GM19351 (cell line): ENCODE results near the gene ACOXL.

ENCODE experiments used
- ATAC-seq: cut with Tn5 transposase; IDR thresholded peaks from one replicate; pipeline ENCODE4 v1.9.1; 2021; ENCODE audit warnings: mild to moderate bottlenecking, moderate library complexity; ENCODE audit not compliant: unreplicated experiment

The ACOXL gene

GRCh38 chr2:110790907-110791306, 58.5 kb downstream of the ACOXL start:
- ATAC-seq, result no peak

GRCh38 chr2:110791435-110791834, 59.1 kb downstream of the ACOXL start:
- no peak for ATAC-seq

- ATAC-seq, result no peak
Measured at GRCh38 chr2:110793034-110793433, 60.7 kb downstream of the ACOXL start.

- ATAC-seq, result no peak
Measured at GRCh38 chr2:110794390-110794789, 62.0 kb downstream of the ACOXL start.

GRCh38 chr2:110794951-110795350, 62.6 kb downstream of the ACOXL start:
- no peak for ATAC-seq

GRCh38 chr2:110796716-110797301, 64.4 kb downstream of the ACOXL start:
- ATAC-seq, result no peak

- ATAC-seq, result no peak
Measured at GRCh38 chr2:110799376-110799775, 67.0 kb downstream of the ACOXL start.

- ATAC-seq, result no peak
Measured at GRCh38 chr2:110800611-110801402, 68.4 kb downstream of the ACOXL start.

GRCh38 chr2:110802208-110802932, 70.0 kb downstream of the ACOXL start:
- ATAC-seq, result no peak

GRCh38 chr2:110804433-110804832, 72.1 kb downstream of the ACOXL start:
- ATAC-seq, result no peak

GRCh38 chr2:110804915-110805314, 72.5 kb downstream of the ACOXL start:
- peak; percentile 78 for ATAC-seq

GRCh38 chr2:110805894-110806452, 73.6 kb downstream of the ACOXL start:
- ATAC-seq, result no peak

GRCh38 chr2:110807522-110807921, 75.1 kb downstream of the ACOXL start:
- no peak for ATAC-seq

GRCh38 chr2:110810404-110810803, 78.0 kb downstream of the ACOXL start:
- no peak for ATAC-seq

- ATAC-seq, result no peak
Measured at GRCh38 chr2:110812726-110813645, 80.6 kb downstream of the ACOXL start.

GRCh38 chr2:110813896-110814295, 81.5 kb downstream of the ACOXL start:
- no peak for ATAC-seq

- ATAC-seq, result no peak
Measured at GRCh38 chr2:110815938-110816337, 83.6 kb downstream of the ACOXL start.

- no peak for ATAC-seq
Measured at GRCh38 chr2:110816404-110817365, 84.3 kb downstream of the ACOXL start.

- ATAC-seq, result no peak
Measured at GRCh38 chr2:110818767-110819481, 86.6 kb downstream of the ACOXL start.
